ENCODE results near the gene BTRC.

DNA sequence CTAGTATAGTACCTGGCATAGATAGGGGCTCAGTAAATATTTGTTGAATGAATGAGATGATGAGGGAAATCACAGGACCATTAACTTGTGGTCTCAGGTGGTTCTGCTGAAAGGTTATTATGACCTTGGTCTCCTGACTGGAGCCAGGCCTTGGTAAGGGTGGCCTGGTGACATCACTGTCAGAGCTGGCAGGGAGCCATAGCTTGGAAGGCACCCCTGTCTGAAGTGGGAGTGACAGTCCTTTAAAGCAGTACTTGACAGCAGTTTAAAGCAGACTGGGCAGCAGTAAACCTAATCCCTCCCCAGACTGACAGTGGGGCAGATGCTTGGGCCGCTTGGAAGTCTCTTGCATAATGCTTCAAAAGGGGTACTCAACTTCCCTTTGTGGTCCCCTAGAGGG is 247.6 kb downstream of the BTRC start:
- TF ChIP-seq, protein P1, sequence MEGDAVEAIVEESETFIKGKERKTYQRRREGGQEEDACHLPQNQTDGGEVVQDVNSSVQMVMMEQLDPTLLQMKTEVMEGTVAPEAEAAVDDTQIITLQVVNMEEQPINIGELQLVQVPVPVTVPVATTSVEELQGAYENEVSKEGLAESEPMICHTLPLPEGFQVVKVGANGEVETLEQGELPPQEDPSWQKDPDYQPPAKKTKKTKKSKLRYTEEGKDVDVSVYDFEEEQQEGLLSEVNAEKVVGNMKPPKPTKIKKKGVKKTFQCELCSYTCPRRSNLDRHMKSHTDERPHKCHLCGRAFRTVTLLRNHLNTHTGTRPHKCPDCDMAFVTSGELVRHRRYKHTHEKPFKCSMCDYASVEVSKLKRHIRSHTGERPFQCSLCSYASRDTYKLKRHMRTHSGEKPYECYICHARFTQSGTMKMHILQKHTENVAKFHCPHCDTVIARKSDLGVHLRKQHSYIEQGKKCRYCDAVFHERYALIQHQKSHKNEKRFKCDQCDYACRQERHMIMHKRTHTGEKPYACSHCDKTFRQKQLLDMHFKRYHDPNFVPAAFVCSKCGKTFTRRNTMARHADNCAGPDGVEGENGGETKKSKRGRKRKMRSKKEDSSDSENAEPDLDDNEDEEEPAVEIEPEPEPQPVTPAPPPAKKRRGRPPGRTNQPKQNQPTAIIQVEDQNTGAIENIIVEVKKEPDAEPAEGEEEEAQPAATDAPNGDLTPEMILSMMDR (IDR thresholded peaks at IDR 0.05) = no peak
- TF ChIP-seq POLR2A (IDR thresholded peaks at IDR 0.05) = no peak

All from body of pancreas (tissue), 4 donors.